Nephron progenitor cell (in vitro differentiated cells): ENCODE measurements around the gene KLF17.

Experiments
- DNase-seq: peaks from one replicate; pipeline ENCODE4 v3.0.0; 2021
- H3K27ac Mint-ChIP-seq: 2 replicates; pipeline ENCODE4 v1.8.0; 2021; ENCODE audit warnings: mild to moderate bottlenecking, moderate library complexity, mixed read lengths
- H3K27me3 Mint-ChIP-seq: 2 replicates; pipeline ENCODE4 v1.8.0; 2021; ENCODE audit warnings: mild to moderate bottlenecking, low read depth, mixed read lengths; ENCODE audit not compliant: poor library complexity
- H3K36me3 Mint-ChIP-seq: 2 replicates; pipeline ENCODE4 v1.8.0; 2021; ENCODE audit warnings: low read depth, mixed read lengths
- H3K4me1 Mint-ChIP-seq: 2 replicates; pipeline ENCODE4 v1.8.0; 2021; ENCODE audit warnings: mixed read lengths
- H3K4me3 Mint-ChIP-seq: 2 replicates; pipeline ENCODE4 v1.8.0; 2021; ENCODE audit warnings: mild to moderate bottlenecking, moderate library complexity, mixed read lengths
- H3K9me3 Mint-ChIP-seq: 2 replicates; pipeline ENCODE4 v1.8.0; 2021; ENCODE audit warnings: mild to moderate bottlenecking, moderate library complexity, mixed read lengths
- TF ChIP-seq, protein P1 (sequence below): fragments of 200-600 bp; sonication (generic); IDR thresholded peaks from 2 replicates; pipeline ENCODE4 v1.5.0; 2021; ENCODE audit warnings: antibody characterized with exemption

Gene KLF17

DNA sequence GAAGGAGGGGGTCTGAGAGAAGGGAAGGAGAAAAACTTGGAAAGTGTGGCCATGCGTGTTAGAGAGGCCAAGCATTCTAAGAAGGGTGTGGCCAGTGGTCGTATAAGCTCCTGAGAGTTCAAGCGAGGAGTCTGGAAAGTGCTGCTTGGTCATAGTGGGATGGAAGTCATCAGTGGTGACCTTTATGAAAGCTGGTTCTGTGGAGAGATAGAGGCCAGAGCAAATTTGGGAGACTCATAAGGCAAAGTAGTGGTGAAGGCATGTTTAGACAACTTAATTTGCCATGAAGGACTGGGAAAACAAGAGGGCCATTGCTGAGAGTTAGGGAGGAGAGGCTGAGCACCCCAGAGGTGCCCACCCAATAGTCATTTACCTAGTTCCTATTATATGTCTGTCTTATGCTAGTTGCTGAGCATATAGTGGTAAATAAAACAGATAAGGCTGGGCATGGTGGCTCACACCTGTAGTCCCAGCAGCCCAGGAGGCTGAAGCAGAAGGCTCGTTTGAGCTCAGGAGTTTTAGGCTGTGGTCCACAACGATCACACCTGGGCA lies 1.9 kb downstream of the KLF17 start:
- peaks cover 5% of the 10 kb centered on the region for H3K4me1 Mint-ChIP-seq
- H3K27me3 Mint-ChIP-seq: peaks cover 28% of the 10 kb centered on the region
- TF ChIP-seq, protein P1, sequence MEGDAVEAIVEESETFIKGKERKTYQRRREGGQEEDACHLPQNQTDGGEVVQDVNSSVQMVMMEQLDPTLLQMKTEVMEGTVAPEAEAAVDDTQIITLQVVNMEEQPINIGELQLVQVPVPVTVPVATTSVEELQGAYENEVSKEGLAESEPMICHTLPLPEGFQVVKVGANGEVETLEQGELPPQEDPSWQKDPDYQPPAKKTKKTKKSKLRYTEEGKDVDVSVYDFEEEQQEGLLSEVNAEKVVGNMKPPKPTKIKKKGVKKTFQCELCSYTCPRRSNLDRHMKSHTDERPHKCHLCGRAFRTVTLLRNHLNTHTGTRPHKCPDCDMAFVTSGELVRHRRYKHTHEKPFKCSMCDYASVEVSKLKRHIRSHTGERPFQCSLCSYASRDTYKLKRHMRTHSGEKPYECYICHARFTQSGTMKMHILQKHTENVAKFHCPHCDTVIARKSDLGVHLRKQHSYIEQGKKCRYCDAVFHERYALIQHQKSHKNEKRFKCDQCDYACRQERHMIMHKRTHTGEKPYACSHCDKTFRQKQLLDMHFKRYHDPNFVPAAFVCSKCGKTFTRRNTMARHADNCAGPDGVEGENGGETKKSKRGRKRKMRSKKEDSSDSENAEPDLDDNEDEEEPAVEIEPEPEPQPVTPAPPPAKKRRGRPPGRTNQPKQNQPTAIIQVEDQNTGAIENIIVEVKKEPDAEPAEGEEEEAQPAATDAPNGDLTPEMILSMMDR: no peak
- no peaks in the 10 kb centered on the region for H3K36me3 Mint-ChIP-seq
- no peak overlapping the region for H3K4me3 Mint-ChIP-seq
- DNase-seq: no peak
- H3K9me3 Mint-ChIP-seq: no peaks in the 10 kb centered on the region
- no peak overlapping the region for H3K27ac Mint-ChIP-seq

DNA sequence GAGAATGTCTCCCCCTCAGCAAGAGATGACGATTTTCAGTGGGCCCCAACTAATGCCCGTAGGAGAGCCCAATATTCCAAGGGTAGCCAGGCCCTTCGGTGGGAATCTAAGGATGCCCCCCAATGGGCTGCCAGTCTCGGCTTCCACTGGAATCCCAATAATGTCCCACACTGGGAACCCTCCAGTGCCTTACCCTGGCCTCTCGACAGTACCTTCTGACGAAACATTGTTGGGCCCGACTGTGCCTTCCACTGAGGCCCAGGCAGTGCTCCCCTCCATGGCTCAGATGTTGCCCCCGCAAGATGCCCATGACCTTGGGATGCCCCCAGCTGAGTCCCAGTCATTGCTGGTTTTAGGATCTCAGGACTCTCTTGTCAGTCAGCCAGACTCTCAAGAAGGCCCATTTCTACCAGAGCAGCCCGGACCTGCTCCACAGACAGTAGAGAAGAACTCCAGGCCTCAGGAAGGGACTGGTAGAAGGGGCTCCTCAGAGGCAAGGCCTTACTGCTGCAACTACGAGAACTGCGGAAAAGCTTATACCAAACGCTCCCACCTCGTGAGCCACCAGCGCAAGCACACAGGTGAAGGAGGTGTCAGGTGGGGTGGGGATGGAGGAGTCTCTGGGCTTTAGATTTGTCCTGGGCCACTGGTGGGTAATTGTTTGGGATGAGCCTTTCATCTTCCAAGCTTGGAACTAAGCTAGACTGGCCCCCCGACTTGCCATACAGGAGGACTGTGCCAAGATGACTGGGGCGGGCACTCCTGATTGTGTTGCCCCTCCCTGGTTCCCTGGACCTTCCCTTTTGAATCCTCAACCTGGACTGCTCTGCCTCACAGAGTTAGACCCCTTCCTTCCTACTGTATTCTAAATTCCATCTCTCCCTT lies 11.2 kb downstream of the KLF17 start:
- DNase-seq: no peak
- H3K9me3 Mint-ChIP-seq: peaks cover 7% of the 10 kb centered on the region
- H3K4me3 Mint-ChIP-seq: no peak overlapping the region
- H3K4me1 Mint-ChIP-seq: no peaks in the 10 kb centered on the region
- H3K36me3 Mint-ChIP-seq: no peaks in the 10 kb centered on the region
- TF ChIP-seq, protein P1: no peak
- H3K27me3 Mint-ChIP-seq: peaks cover 25% of the 10 kb centered on the region
- H3K27ac Mint-ChIP-seq: no peak overlapping the region

DNA sequence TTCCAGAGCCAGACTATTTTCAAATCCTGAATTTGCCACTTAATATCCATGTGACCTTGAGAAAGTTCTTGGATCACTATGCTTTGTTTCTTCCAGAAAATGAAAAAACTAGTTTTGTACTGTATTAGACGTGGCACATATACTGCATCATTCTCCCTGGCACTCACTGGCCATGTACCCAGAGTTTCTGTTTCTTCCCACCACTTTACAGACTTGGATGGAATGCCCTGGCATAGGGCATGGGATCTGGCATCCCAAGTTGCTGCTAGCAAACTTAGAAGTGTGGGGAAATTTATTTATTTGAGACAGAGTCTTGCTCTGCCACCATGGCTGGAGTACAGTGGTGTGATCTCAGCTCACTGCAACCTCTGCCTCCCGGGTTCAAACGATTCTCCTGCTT lies 12.8 kb downstream of the KLF17 start:
- no peak for DNase-seq
- no peak overlapping the region for H3K27ac Mint-ChIP-seq
- H3K27me3 Mint-ChIP-seq: peaks cover 18% of the 10 kb centered on the region
- H3K4me1 Mint-ChIP-seq: no peaks in the 10 kb centered on the region
- TF ChIP-seq, protein P1: no peak
- H3K9me3 Mint-ChIP-seq: peaks cover 7% of the 10 kb centered on the region
- no peaks in the 10 kb centered on the region for H3K36me3 Mint-ChIP-seq
- H3K4me3 Mint-ChIP-seq: no peak overlapping the region

DNA sequence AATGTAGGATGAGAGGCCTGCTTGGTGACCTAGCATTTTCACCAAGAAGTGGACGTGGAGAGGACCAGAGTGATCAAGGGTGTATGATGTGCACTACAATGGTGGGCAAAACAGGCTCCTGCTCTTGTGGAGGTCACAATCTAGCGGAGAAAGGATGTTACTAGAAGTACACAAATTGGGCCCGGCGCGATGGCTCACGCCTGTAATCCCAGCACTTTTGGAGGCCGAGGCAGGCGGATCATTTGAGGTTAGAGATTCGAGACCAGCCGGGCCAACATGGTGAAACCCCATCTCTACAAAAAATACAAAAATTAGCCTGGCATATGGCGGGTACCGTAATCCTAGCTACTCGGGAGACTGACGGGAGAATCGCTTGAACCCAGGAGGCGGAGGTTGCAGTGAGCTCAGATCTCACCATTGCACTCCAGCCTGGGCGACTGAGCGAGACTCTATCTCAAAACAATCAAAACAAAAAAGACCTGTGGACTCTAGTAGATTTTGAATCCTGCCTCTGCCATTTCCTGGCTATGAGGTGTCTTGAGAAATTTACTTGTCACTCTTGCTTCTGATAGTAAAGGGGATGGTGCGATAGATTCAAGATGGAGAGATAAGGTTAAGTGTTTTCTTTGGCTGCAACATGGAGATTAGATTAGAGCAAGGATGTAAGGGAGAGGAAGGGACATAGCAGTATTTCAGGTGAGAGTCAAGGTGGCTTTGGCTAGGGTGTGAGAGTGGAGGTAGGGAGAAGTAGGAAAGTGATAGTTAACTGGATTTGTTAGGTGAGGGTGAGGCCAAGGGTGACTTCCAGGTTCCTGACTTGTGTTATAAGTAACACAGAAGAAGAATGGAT lies 15.7 kb downstream of the KLF17 start:
- Mint-ChIP-seq H3K27ac (no peak overlapping the region), H3K4me1 (no peaks in the 10 kb centered on the region), H3K4me3 (no peak overlapping the region), H3K9me3 (no peaks in the 10 kb centered on the region), H3K27me3 (peaks cover 7% of the 10 kb centered on the region), H3K36me3 (no peaks in the 10 kb centered on the region)
- DNase-seq: no peak
- TF ChIP-seq, protein P1: no peak

DNA sequence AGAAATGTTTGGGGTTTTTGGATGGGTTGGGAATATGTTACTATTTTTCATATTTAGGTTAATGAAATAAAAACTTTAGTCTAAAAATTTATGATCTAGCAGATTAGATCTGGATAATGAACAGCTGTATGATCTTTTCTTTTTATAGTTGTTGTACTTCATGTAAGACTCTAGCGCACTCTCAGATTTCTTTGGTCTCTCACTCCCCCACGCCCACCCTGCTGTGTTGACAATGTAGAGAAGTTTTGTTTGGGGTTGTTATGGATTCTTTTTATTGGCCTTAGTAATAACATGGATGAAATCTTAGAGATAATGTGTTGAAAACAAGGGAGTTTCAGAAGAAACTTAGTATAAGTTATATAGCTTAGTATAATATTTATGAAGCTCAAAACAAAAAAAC lies 17.3 kb downstream of the KLF17 start:
- H3K4me3 Mint-ChIP-seq: no peak overlapping the region
- no peaks in the 10 kb centered on the region for H3K9me3 Mint-ChIP-seq
- no peak for DNase-seq
- no peak overlapping the region for H3K27ac Mint-ChIP-seq
- TF ChIP-seq, protein P1: no peak
- no peaks in the 10 kb centered on the region for H3K36me3 Mint-ChIP-seq
- H3K27me3 Mint-ChIP-seq: peaks cover 10% of the 10 kb centered on the region
- H3K4me1 Mint-ChIP-seq: no peaks in the 10 kb centered on the region
